H9 (cell line): Measurements from ENCODE around the gene SLC22A16. TPM values are rescaled to one million over a fixed set of nuclear protein-coding genes. Genes with fewer than 3 reads are reported as not detected.

ENCODE experiments used
- DNase-seq: peaks from one replicate; pipeline ENCODE4 v3.0.0-alpha.2; 2017
- H2AFZ ChIP-seq: one replicate; pipeline ENCODE4 v1.6.1; 2013; ENCODE audit warnings: mild to moderate bottlenecking, low read length, control low read depth, moderate library complexity
- H2AK5ac ChIP-seq: 2 replicates; pipeline ENCODE4 v1.6.1; 2013; ENCODE audit warnings: low read length, control low read depth, mixed read lengths; ENCODE audit not compliant: insufficient read length
- H2BK120ac ChIP-seq: one replicate; pipeline ENCODE4 v1.6.1; 2013; ENCODE audit warnings: low read depth, mild to moderate bottlenecking, low read length, control low read depth, inconsistent platforms; ENCODE audit not compliant: poor library complexity, severe bottlenecking
- H2BK12ac ChIP-seq: 2 replicates; pipeline ENCODE4 v1.6.1; 2013; ENCODE audit warnings: low read length, control low read depth, mixed read lengths, low read depth; ENCODE audit not compliant: insufficient read length
- H2BK15ac ChIP-seq: 2 replicates; pipeline ENCODE4 v1.6.1; 2013; ENCODE audit warnings: low read depth, low read length, control low read depth
- H2BK20ac ChIP-seq: one replicate; pipeline ENCODE4 v1.6.1; 2013; ENCODE audit warnings: low read depth, mild to moderate bottlenecking, low read length, control low read depth, inconsistent platforms; ENCODE audit not compliant: poor library complexity, severe bottlenecking
- H2BK5ac ChIP-seq: 2 replicates; pipeline ENCODE4 v1.6.1; 2013; ENCODE audit warnings: low read length, control low read depth, mixed read lengths; ENCODE audit not compliant: insufficient read length
- H3K14ac ChIP-seq: 2 replicates; pipeline ENCODE4 v1.6.1; 2013; ENCODE audit warnings: low read length, control low read depth; ENCODE audit not compliant: insufficient read depth
- H3K18ac ChIP-seq: 2 replicates; pipeline ENCODE4 v1.6.1; 2013; ENCODE audit warnings: low read depth, mild to moderate bottlenecking, mixed read lengths, low read length, control low read depth; ENCODE audit not compliant: insufficient read length
- H3K23ac ChIP-seq: 2 replicates; pipeline ENCODE4 v1.6.1; 2013; ENCODE audit warnings: low read length, control low read depth, mixed read lengths, low read depth; ENCODE audit not compliant: insufficient read length
- H3K23me2 ChIP-seq: 2 replicates; pipeline ENCODE4 v1.6.1; 2013; ENCODE audit warnings: low read depth, mild to moderate bottlenecking, mixed read lengths, low read length, control low read depth; ENCODE audit not compliant: insufficient read length, poor library complexity, severe bottlenecking
- H3K27ac ChIP-seq: 2 replicates; pipeline ENCODE4 v1.5.1; 2013; ENCODE audit warnings: low read length, control low read depth, mixed read lengths, low read depth; ENCODE audit not compliant: insufficient read length
- H3K27me3 ChIP-seq: 2 replicates; pipeline ENCODE4 v1.6.1; 2013; ENCODE audit warnings: low read length, control low read depth, inconsistent platforms; ENCODE audit not compliant: insufficient read depth
- H3K4ac ChIP-seq: 2 replicates; pipeline ENCODE4 v1.6.1; 2013; ENCODE audit warnings: low read depth, mild to moderate bottlenecking, control low read depth, inconsistent platforms, low read length, moderate library complexity
- H3K4me1 ChIP-seq: 2 replicates; pipeline ENCODE4 v1.6.1; 2013; ENCODE audit warnings: low read length, control low read depth, inconsistent platforms; ENCODE audit not compliant: insufficient read depth
- H3K4me2 ChIP-seq: 2 replicates; pipeline ENCODE4 v1.6.1; 2013; ENCODE audit warnings: low read length, control low read depth, mixed read lengths; ENCODE audit not compliant: insufficient read length, insufficient read depth
- H3K56ac ChIP-seq: 2 replicates; pipeline ENCODE4 v1.6.1; 2013; ENCODE audit warnings: low read depth, mild to moderate bottlenecking, mixed read lengths, low read length, control low read depth; ENCODE audit not compliant: insufficient read length
- H3K79me1 ChIP-seq: 2 replicates; pipeline ENCODE4 v1.6.1; 2013; ENCODE audit warnings: low read depth, mild to moderate bottlenecking, moderate library complexity, low read length, control low read depth, inconsistent platforms; ENCODE audit not compliant: insufficient read depth, poor library complexity, severe bottlenecking
- H3K79me2 ChIP-seq: 2 replicates; pipeline ENCODE4 v1.6.1; 2013; ENCODE audit warnings: low read length, control low read depth, inconsistent platforms; ENCODE audit not compliant: insufficient read depth
- H3K9ac ChIP-seq: 2 replicates; pipeline ENCODE4 v1.6.1; 2013; ENCODE audit warnings: low read length, control low read depth, mixed read lengths; ENCODE audit not compliant: insufficient read length; ENCODE audit errors: extremely low read depth
- H3K9me3 ChIP-seq: one replicate; pipeline ENCODE4 v1.6.1; 2013; ENCODE audit warnings: low read depth, low read length, inconsistent platforms; ENCODE audit not compliant: control insufficient read depth
- H3T11ph ChIP-seq: one replicate; pipeline ENCODE4 v1.6.1; 2013; ENCODE audit warnings: mild to moderate bottlenecking, low read length, control low read depth, inconsistent platforms
- H4K20me1 ChIP-seq: one replicate; pipeline ENCODE4 v1.6.1; 2013; ENCODE audit not compliant: control insufficient read depth, insufficient read length, insufficient read depth
- H4K5ac ChIP-seq: 2 replicates; pipeline ENCODE4 v1.6.1; 2013; ENCODE audit warnings: low read depth, mild to moderate bottlenecking, mixed read lengths, low read length, control low read depth; ENCODE audit not compliant: insufficient read length
- H4K8ac ChIP-seq: replicated peaks from 2 replicates; pipeline ENCODE4 v1.6.1; 2013; ENCODE audit warnings: low read length, control low read depth, mixed read lengths, low read depth; ENCODE audit not compliant: insufficient read length
- H4K91ac ChIP-seq: 2 replicates; pipeline ENCODE4 v1.6.1; 2013; ENCODE audit warnings: low read depth, mild to moderate bottlenecking, moderate library complexity, mixed read lengths, low read length, control low read depth; ENCODE audit not compliant: insufficient read length
- H3K27ac Mint-ChIP-seq, 3 experiments: 2 replicates in 2 of 3; 3 replicates in 1 of 3; pipeline ENCODE4 v1.8.0; 2020 to 2021; ENCODE audit warnings: mixed read lengths in 3 of 3, mild to moderate bottlenecking in 1 of 3, moderate library complexity in 1 of 3
- H3K27me3 Mint-ChIP-seq: 2 replicates; pipeline ENCODE4 v1.8.0; 2021; ENCODE audit warnings: low read depth, mild to moderate bottlenecking, moderate library complexity, mixed read lengths
- H3K36me3 Mint-ChIP-seq, 3 experiments: 2 replicates in 2 of 3; 3 replicates in 1 of 3; pipeline ENCODE4 v1.8.0; 2020 to 2021; ENCODE audit warnings: low read depth in 3 of 3, mixed read lengths in 3 of 3; ENCODE audit not compliant: insufficient read depth in 1 of 3
- H3K4me1 Mint-ChIP-seq, 2 experiments: 2 replicates each; pipeline ENCODE4 v1.8.0; 2020; ENCODE audit warnings: mixed read lengths in 2 of 2
- H3K4me3 Mint-ChIP-seq, 2 experiments: 2 replicates in 1 of 2; 3 replicates in 1 of 2; pipeline ENCODE4 v1.8.0; 2020 to 2021; ENCODE audit warnings: mild to moderate bottlenecking in 2 of 2, mixed read lengths in 2 of 2, moderate library complexity in 1 of 2
- H3K9me3 Mint-ChIP-seq, 2 experiments: 2 replicates in 1 of 2; 3 replicates in 1 of 2; pipeline ENCODE4 v1.8.0; 2020; ENCODE audit warnings: mild to moderate bottlenecking in 2 of 2, mixed read lengths in 2 of 2, moderate library complexity in 1 of 2
- WGBS: extraction: QIAGEN DNeasy Blood & Tissue Kit; methylation state at CpG from one replicate; pipeline ENCODE4 v1.1.7; 2013; ENCODE audit warnings: missing lambda C conversion rate, low lambda C conversion rate, mixed read lengths; ENCODE audit not compliant: insufficient read length; ENCODE audit errors: extremely low coverage; 5-methylcytosine and 5-hydroxymethylcytosine counted together
- total RNA-seq: library from RNA; stranded (reverse); gene quantifications from 2 replicates; pipeline ENCODE4 v1.2.1, GENCODE V29; 2021
- TF ChIP-seq, protein P1 (sequence below): fragments of 200-600 bp; sonication (generic); conservative IDR thresholded peaks from 3 replicates; pipeline ENCODE4 v1.8.0; 2021; ENCODE audit warnings: antibody characterized with exemption, mild to moderate bottlenecking

Gene SLC22A16
- total RNA-seq, 1 experiment from 2014 or later: not detected

DNA sequence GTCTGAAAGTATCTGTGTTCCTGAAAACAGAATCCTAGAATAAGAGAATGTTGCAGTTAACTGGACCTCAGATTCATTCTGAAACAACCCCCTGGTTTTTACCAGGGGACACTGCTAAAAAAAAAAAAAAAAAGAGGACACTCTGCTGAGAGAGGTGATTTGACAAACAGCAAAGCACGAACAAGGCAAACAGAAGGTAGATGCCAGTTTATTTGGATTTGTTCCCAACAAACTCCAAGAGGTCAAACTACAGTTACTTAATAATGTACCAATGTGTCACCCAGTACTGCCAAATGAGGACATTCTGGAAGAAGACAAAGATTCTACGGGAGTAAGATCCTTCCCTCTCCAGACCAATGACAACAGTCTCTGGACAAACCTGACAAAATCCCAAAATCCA, 40.6 kb upstream of the SLC22A16 start:
- Histone ChIP-seq H2AK5ac (no peak overlapping the region), H2BK20ac (no peak overlapping the region), H4K20me1 (no peaks in the 10 kb centered on the region), H3K23ac (no peak overlapping the region), H4K91ac (no peak overlapping the region), H4K8ac (no peak overlapping the region), H3K14ac (no peak overlapping the region), H3K4ac (no peak overlapping the region), H3K9me3 (no peaks in the 10 kb centered on the region), H2BK120ac (no peak overlapping the region), H3K18ac (no peak overlapping the region), H3T11ph (no peak overlapping the region), H2BK12ac (no peak overlapping the region), H3K79me2 (no peaks in the 10 kb centered on the region), H2BK15ac (no peak overlapping the region), H2AFZ (no peak overlapping the region), H3K27me3 (no peaks in the 10 kb centered on the region), H2BK5ac (no peak overlapping the region), H3K4me1 (no peaks in the 10 kb centered on the region; the same call in 1 of the 2 replicates), H3K56ac (no peak overlapping the region), H3K4me2 (no peak overlapping the region), H3K27ac (no peak overlapping the region), H3K9ac (no peak overlapping the region), H3K79me1 (no peaks in the 10 kb centered on the region), H3K23me2 (no peaks in the 10 kb centered on the region), H4K5ac (no peak overlapping the region)
- TF ChIP-seq, protein P1, sequence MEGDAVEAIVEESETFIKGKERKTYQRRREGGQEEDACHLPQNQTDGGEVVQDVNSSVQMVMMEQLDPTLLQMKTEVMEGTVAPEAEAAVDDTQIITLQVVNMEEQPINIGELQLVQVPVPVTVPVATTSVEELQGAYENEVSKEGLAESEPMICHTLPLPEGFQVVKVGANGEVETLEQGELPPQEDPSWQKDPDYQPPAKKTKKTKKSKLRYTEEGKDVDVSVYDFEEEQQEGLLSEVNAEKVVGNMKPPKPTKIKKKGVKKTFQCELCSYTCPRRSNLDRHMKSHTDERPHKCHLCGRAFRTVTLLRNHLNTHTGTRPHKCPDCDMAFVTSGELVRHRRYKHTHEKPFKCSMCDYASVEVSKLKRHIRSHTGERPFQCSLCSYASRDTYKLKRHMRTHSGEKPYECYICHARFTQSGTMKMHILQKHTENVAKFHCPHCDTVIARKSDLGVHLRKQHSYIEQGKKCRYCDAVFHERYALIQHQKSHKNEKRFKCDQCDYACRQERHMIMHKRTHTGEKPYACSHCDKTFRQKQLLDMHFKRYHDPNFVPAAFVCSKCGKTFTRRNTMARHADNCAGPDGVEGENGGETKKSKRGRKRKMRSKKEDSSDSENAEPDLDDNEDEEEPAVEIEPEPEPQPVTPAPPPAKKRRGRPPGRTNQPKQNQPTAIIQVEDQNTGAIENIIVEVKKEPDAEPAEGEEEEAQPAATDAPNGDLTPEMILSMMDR: no peak
- Mint-ChIP-seq H3K9me3 (peaks cover 0 to 6% of the 10 kb centered on the region in 2 experiments; a peak in 2 of 5 replicates), H3K4me3 (no peak overlapping the region), H3K36me3 (peaks cover 0 to 5% (median 3%) of the 10 kb centered on the region in 3 experiments; a peak in 4 of 7 replicates), H3K27ac (no peak overlapping the region), H3K27me3 (peaks cover 6% of the 10 kb centered on the region; the same call in 1 of the 2 replicates), H3K4me1 (peaks cover 15 to 16% of the 10 kb centered on the region in 2 experiments)
- no peak for DNase-seq
- WGBS: no CpG with 5 or more reads among the region's 2 CpGs
